Activated B cell treated with CpG ODN at 0.5 μM for 24 hours (primary cell): ENCODE results near the gene TTLL8. TPM values are rescaled to one million over a fixed set of nuclear protein-coding genes. Genes with fewer than 3 reads are reported as not detected.
A peak's percentile ranks its signal among the peaks of the same experiment; 100 is the strongest.

Source experiments
- ATAC-seq: fragments of 200-7000 bp; cut with Tn5 transposase; one replicate; pipeline ENCODE4 v1.10.0; 2021; ENCODE audit warnings: low read depth, mild to moderate bottlenecking, moderate library complexity
- CTCF ChIA-PET: fragments of 350-600 bp; sonication (Branson Sonifier 250); formaldehyde crosslinking; loops from one replicate; lab custom pipeline; 2021; ENCODE audit warnings: antibody characterized with exemption; lab: Charles Lee
- POLR2A ChIA-PET: fragments of 350-600 bp; sonication (Branson Sonifier 250); formaldehyde crosslinking; loops from one replicate; lab custom pipeline; 2021; ENCODE audit warnings: antibody characterized with exemption; lab: Charles Lee
- DNase-seq: peaks from one replicate; pipeline ENCODE4 v3.0.0; 2022
- H3K27ac Mint-ChIP-seq: one replicate; pipeline ENCODE4 v1.8.0; 2020; ENCODE audit warnings: mixed read lengths
- H3K27me3 Mint-ChIP-seq: one replicate; pipeline ENCODE4 v1.8.0; 2021; ENCODE audit warnings: mixed read lengths
- H3K36me3 Mint-ChIP-seq: one replicate; pipeline ENCODE4 v1.8.0; 2021; ENCODE audit warnings: low read depth, mixed read lengths
- H3K4me1 Mint-ChIP-seq: one replicate; pipeline ENCODE4 v1.8.0; 2021; ENCODE audit warnings: mixed read lengths
- H3K4me3 Mint-ChIP-seq: one replicate; pipeline ENCODE4 v1.8.0; 2020; ENCODE audit warnings: mild to moderate bottlenecking, mixed read lengths
- H3K9me3 Mint-ChIP-seq: one replicate; pipeline ENCODE4 v1.8.0; 2020; ENCODE audit warnings: mixed read lengths
- CTCF ChIP-seq: fragments of 200-600 bp; IDR thresholded peaks from one replicate; pipeline ENCODE4 v1.8.0; 2022; ENCODE audit warnings: antibody characterized with exemption, mild to moderate bottlenecking
- intact Hi-C: fragments of 100-400 bp; cut with micrococcal nuclease; formaldehyde crosslinking; loops from one replicate; pipeline ENCODE4 v1.15.1; 2024
- total RNA-seq: library from RNA; stranded (reverse); gene quantifications from 2 replicates; pipeline ENCODE4 v1.2.3, GENCODE V29; 2022

TTLL8 gene
- total RNA-seq, 1 donor from 2014 or later: not detected

- intact Hi-C loops: loop anchor here (2.0 to 10.0 kb wide), 4 partner anchors 17 to 195 kb away; partner anchors contain the start of genes SELENOO and ZBED4
- DNase-seq: no peak
- H3K9me3 Mint-ChIP-seq: no peaks in the 10 kb centered on the region
- H3K4me3 Mint-ChIP-seq: peak overlapping the region; percentile 38
- ATAC-seq: no peak
- ChIA-PET POLR2A (interaction anchor here (0.8 to 2.6 kb wide), 10 partner anchors 8 to 182 kb away, joined by 3 to 18 read pairs (median 6); no protein-coding TSS in a partner anchor), CTCF (interaction anchor here (1.3 kb wide), 1 partner anchor 20 kb away, joined by 3 read pairs; no protein-coding TSS in a partner anchor)
- H3K4me1 Mint-ChIP-seq: peaks cover 31% of the 10 kb centered on the region
- no peaks in the 10 kb centered on the region for H3K36me3 Mint-ChIP-seq
- H3K27me3 Mint-ChIP-seq: no peaks in the 10 kb centered on the region
- TF ChIP-seq CTCF: no peak
- no peak overlapping the region for H3K27ac Mint-ChIP-seq
These were observed 48.1 kb downstream of the TTLL8 start for GRCh38 chr22:50009765-50010675.

- ChIA-PET POLR2A (no interaction called here), CTCF (no interaction called here)
- no peak for TF ChIP-seq CTCF
- no peak for ATAC-seq
- H3K27me3 Mint-ChIP-seq: no peaks in the 10 kb centered on the region
- peaks cover 29% of the 10 kb centered on the region for H3K4me1 Mint-ChIP-seq
- no peaks in the 10 kb centered on the region for H3K9me3 Mint-ChIP-seq
- no peak for DNase-seq
- no peaks in the 10 kb centered on the region for H3K36me3 Mint-ChIP-seq
- intact Hi-C loops: no loop called here
- H3K4me3 Mint-ChIP-seq: no peak overlapping the region
- no peak overlapping the region for H3K27ac Mint-ChIP-seq
These were observed 48.8 kb downstream of the TTLL8 start for GRCh38 chr22:50009251-50009650.

- Mint-ChIP-seq H3K27ac (no peak overlapping the region), H3K9me3 (no peaks in the 10 kb centered on the region), H3K27me3 (no peaks in the 10 kb centered on the region), H3K4me3 (no peak overlapping the region), H3K36me3 (no peaks in the 10 kb centered on the region), H3K4me1 (peaks cover 24% of the 10 kb centered on the region)
- TF ChIP-seq CTCF: no peak
- intact Hi-C loops: no loop called here
- ATAC-seq (no peak), DNase-seq (no peak)
- ChIA-PET CTCF (no interaction called here), POLR2A (interaction anchor here (0.6 kb wide), 1 partner anchor 72 kb away, joined by 9 read pairs; no protein-coding TSS in a partner anchor)
These were observed 49.7 kb downstream of the TTLL8 start for GRCh38 chr22:50008151-50009040.

GRCh38 chr22:50007057-50007511, 51.0 kb downstream of the TTLL8 start:
- no peak for ATAC-seq
- H3K4me3 Mint-ChIP-seq: no peak overlapping the region
- no peak for DNase-seq
- H3K27me3 Mint-ChIP-seq: peaks cover 2% of the 10 kb centered on the region
- ChIA-PET POLR2A (no interaction called here), CTCF (interaction anchor here (1.2 kb wide), 1 partner anchor 76 kb away, joined by 3 read pairs; no protein-coding TSS in a partner anchor)
- no peak for TF ChIP-seq CTCF
- no peaks in the 10 kb centered on the region for H3K36me3 Mint-ChIP-seq
- peaks cover 18% of the 10 kb centered on the region for H3K4me1 Mint-ChIP-seq
- H3K27ac Mint-ChIP-seq: no peak overlapping the region
- H3K9me3 Mint-ChIP-seq: no peaks in the 10 kb centered on the region
- intact Hi-C loops: no loop called here
